Measurements from ENCODE around the gene KIAA1614. TPM values are rescaled to one million over a fixed set of nuclear protein-coding genes. Genes with fewer than 3 reads are reported as not detected.

Gene KIAA1614
- total RNA-seq, 2 experiments from 2014 or later, result 0.06 to 0.80 TPM

GRCh38 chr1:180961622-180962021, 48.9 kb downstream of the KIAA1614 start:
- no peaks in the 10 kb centered on the region for H4K20me1 ChIP-seq (ENCODE audit: insufficient read depth, low read length)
- TF ChIP-seq EZH2phosphoT487 (IDR thresholded peaks at IDR 0.05; ENCODE audit: borderline replicate concordance, low read depth, low read length), result no peak
- TF ChIP-seq CTCF (conservative IDR thresholded peaks at IDR 0.05; ENCODE audit: low read length), result no peak
- no peaks in the 10 kb centered on the region for H3K79me2 ChIP-seq (ENCODE audit: insufficient read depth, low read depth, low read length)
- peaks cover 23% of the 10 kb centered on the region; the same call in 1 of the 2 replicates for H3K36me3 ChIP-seq (ENCODE audit: insufficient read depth, low read length)
- H3K27ac ChIP-seq (ENCODE audit: low read depth, low read length, poor library complexity, severe bottlenecking), result no peak overlapping the region
- BruUV-seq (replicated peaks), result no TSS peak
- no peak for DNase-seq (ENCODE audit: low spot score)
- ChIA-PET POLR2A (interaction anchor here (1.2 kb wide), 1 partner anchor 28 kb away, joined by 3 read pairs; no protein-coding TSS in a partner anchor), CTCF (ENCODE audit: unreplicated experiment) (no interaction called here)
- intact Hi-C loops (cut with micrococcal nuclease; ENCODE audit: unreplicated experiment), result no loop called here
- H3K9me2 ChIP-seq (ENCODE audit: insufficient read depth, low read length), result no peaks in the 10 kb centered on the region
- H3K9me3 ChIP-seq (ENCODE audit: low read length), result peaks cover 5% of the 10 kb centered on the region; the same call in 1 of the 2 replicates
- H3K4me1 ChIP-seq (ENCODE audit: insufficient read depth, low read length, poor library complexity, severe bottlenecking), result no peaks in the 10 kb centered on the region
- no peak overlapping the region for H3K4me2 ChIP-seq (ENCODE audit: low read length)
- H3K4me3 ChIP-seq (ENCODE audit: low read depth, low read length, poor library complexity, severe bottlenecking), result no peak overlapping the region
- H2AFZ ChIP-seq (ENCODE audit: low read length), result no peak overlapping the region

- Histone ChIP-seq H2AFZ (ENCODE audit: low read length) (no peak overlapping the region), H3K36me3 (ENCODE audit: insufficient read depth, low read length) (peaks cover 23% of the 10 kb centered on the region; the same call in 1 of the 2 replicates), H3K9me3 (ENCODE audit: low read length) (peaks cover 5% of the 10 kb centered on the region; the same call in 1 of the 2 replicates), H3K27ac (ENCODE audit: low read depth, low read length, poor library complexity, severe bottlenecking) (no peak overlapping the region), H3K4me1 (ENCODE audit: insufficient read depth, low read length, poor library complexity, severe bottlenecking) (no peaks in the 10 kb centered on the region), H3K9me2 (ENCODE audit: insufficient read depth, low read length) (no peaks in the 10 kb centered on the region), H3K79me2 (ENCODE audit: insufficient read depth, low read depth, low read length) (no peaks in the 10 kb centered on the region), H4K20me1 (ENCODE audit: insufficient read depth, low read length) (no peaks in the 10 kb centered on the region), H3K4me3 (ENCODE audit: low read depth, low read length, poor library complexity, severe bottlenecking) (no peak overlapping the region), H3K4me2 (ENCODE audit: low read length) (no peak overlapping the region)
- POLR2A ChIA-PET, result interaction anchor here (0.5 to 1.2 kb wide), 3 partner anchors 28 to 1784 kb away, joined by 3 to 5 read pairs (median 3); no protein-coding TSS in a partner anchor
- intact Hi-C loops (cut with micrococcal nuclease; ENCODE audit: unreplicated experiment), result no loop called here
- CTCF ChIA-PET (ENCODE audit: unreplicated experiment), result no interaction called here
- TF ChIP-seq CTCF (conservative IDR thresholded peaks at IDR 0.05; ENCODE audit: low read length) (no peak), EZH2phosphoT487 (IDR thresholded peaks at IDR 0.05; ENCODE audit: borderline replicate concordance, low read depth, low read length) (no peak)
- no peak for DNase-seq (ENCODE audit: low spot score)
- BruUV-seq (replicated peaks), result no TSS peak
Measured at GRCh38 chr1:180962178-180962577, 49.5 kb downstream of the KIAA1614 start.

- intact Hi-C loops (cut with micrococcal nuclease; ENCODE audit: unreplicated experiment), result no loop called here
- BruUV-seq (replicated peaks), result no TSS peak
- H3K27ac ChIP-seq (ENCODE audit: low read depth, low read length, poor library complexity, severe bottlenecking), result no peak overlapping the region
- CTCF ChIA-PET (ENCODE audit: unreplicated experiment), result no interaction called here
- no peak for DNase-seq (ENCODE audit: low spot score)
- no peak for TF ChIP-seq CTCF (conservative IDR thresholded peaks at IDR 0.05; ENCODE audit: low read length)
- no peak for TF ChIP-seq EZH2phosphoT487 (IDR thresholded peaks at IDR 0.05; ENCODE audit: borderline replicate concordance, low read depth, low read length)
- no peaks in the 10 kb centered on the region for H3K9me2 ChIP-seq (ENCODE audit: insufficient read depth, low read length)
- H2AFZ ChIP-seq (ENCODE audit: low read length), result no peak overlapping the region
- H3K4me3 ChIP-seq (ENCODE audit: low read depth, low read length, poor library complexity, severe bottlenecking), result no peak overlapping the region
- no peak overlapping the region for H3K4me2 ChIP-seq (ENCODE audit: low read length)
- no peaks in the 10 kb centered on the region for H3K4me1 ChIP-seq (ENCODE audit: insufficient read depth, low read length, poor library complexity, severe bottlenecking)
- peaks cover 5% of the 10 kb centered on the region; the same call in 1 of the 2 replicates for H3K9me3 ChIP-seq (ENCODE audit: low read length)
- POLR2A ChIA-PET, result no interaction called here
- peaks cover 22% of the 10 kb centered on the region; the same call in 1 of the 2 replicates for H3K36me3 ChIP-seq (ENCODE audit: insufficient read depth, low read length)
- no peaks in the 10 kb centered on the region for H3K79me2 ChIP-seq (ENCODE audit: insufficient read depth, low read depth, low read length)
- H4K20me1 ChIP-seq (ENCODE audit: insufficient read depth, low read length), result no peaks in the 10 kb centered on the region
Measured at GRCh38 chr1:180964056-180964455, 51.4 kb downstream of the KIAA1614 start.
